ENCODE measurements around the gene PELI2.

PELI2 gene

DNA sequence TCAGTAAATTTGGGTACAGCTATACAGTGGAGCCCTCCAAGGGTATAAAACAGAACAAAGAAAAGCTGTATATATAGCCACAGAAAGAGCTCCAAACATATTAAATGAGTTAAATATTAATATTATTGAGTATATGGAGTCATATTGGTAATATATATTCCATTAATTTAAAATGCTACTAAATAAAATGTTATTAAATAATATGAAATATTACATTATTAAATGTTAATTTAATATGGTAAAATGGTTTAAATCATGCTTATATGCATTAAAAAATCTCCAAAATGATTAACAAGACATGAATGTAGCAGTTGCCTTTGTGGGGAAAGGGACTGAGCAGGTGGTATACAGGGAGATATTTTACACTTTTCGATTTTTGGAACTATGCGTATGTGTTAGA, 164.0 kb downstream of the PELI2 start:
- Histone ChIP-seq H3K27ac (ENCODE audit: low read length) (no peak overlapping the region), H3K79me2 (ENCODE audit: low read length) (no peaks in the 10 kb centered on the region), H3K9me2 (replicated peaks; ENCODE audit: insufficient read depth, low read length) (no peaks in the 10 kb centered on the region), H3K9ac (ENCODE audit: low read length) (no peak overlapping the region), H2AFZ (ENCODE audit: low read length) (no peak overlapping the region), H3K4me2 (ENCODE audit: low read depth, low read length) (no peak overlapping the region), H3K4me1 (ENCODE audit: low read length) (no peaks in the 10 kb centered on the region), H3K36me3 (replicated peaks; ENCODE audit: insufficient read depth, low read length) (no peaks in the 10 kb centered on the region), H3K4me3 (ENCODE audit: low read length) (no peak overlapping the region), H3K27me3 (replicated peaks; ENCODE audit: insufficient read depth, low read length) (no peaks in the 10 kb centered on the region), H3K9me3 (replicated peaks; ENCODE audit: insufficient read depth, low read length) (no peaks in the 10 kb centered on the region), H4K20me1 (ENCODE audit: insufficient read depth, low read length) (no peaks in the 10 kb centered on the region), H3F3A (ENCODE audit: insufficient read depth, low read length) (no peaks in the 10 kb centered on the region)
- TF ChIP-seq, protein P1, sequence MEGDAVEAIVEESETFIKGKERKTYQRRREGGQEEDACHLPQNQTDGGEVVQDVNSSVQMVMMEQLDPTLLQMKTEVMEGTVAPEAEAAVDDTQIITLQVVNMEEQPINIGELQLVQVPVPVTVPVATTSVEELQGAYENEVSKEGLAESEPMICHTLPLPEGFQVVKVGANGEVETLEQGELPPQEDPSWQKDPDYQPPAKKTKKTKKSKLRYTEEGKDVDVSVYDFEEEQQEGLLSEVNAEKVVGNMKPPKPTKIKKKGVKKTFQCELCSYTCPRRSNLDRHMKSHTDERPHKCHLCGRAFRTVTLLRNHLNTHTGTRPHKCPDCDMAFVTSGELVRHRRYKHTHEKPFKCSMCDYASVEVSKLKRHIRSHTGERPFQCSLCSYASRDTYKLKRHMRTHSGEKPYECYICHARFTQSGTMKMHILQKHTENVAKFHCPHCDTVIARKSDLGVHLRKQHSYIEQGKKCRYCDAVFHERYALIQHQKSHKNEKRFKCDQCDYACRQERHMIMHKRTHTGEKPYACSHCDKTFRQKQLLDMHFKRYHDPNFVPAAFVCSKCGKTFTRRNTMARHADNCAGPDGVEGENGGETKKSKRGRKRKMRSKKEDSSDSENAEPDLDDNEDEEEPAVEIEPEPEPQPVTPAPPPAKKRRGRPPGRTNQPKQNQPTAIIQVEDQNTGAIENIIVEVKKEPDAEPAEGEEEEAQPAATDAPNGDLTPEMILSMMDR (IDR thresholded peaks at IDR 0.05; ENCODE audit: low read length): no peak
- TF ChIP-seq EZH2phosphoT487 (IDR thresholded peaks at IDR 0.05; ENCODE audit: low read length) (no peak), EZH2 (optimal IDR thresholded peaks at IDR 0.05; ENCODE audit: low read depth, low read length) (no peak)
- DNase-seq: no peak

DNA sequence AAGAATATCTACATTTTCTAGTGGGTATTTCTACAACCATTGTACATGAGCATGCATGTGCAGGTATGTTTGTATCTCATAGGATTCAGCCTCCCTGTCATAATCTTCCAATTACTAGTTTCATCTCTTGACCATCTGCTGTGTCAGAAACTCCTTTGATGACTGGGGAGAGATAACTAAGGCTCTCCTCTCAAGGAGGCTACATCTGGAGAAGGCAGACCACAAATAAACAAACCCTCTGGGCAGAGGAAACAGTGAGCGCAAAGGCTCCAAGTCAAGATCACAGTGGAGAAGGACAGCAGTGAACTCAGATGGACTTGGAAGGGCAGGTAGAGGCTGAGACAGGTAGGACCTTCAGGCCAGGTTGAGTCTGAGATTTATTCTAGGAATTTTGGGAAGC, 166.4 kb downstream of the PELI2 start:
- no peak overlapping the region for H3K9ac ChIP-seq (ENCODE audit: low read length)
- H3K4me3 ChIP-seq (ENCODE audit: low read length): no peak overlapping the region
- H3K4me2 ChIP-seq (ENCODE audit: low read depth, low read length): no peak overlapping the region
- TF ChIP-seq EZH2 (optimal IDR thresholded peaks at IDR 0.05; ENCODE audit: low read depth, low read length) (no peak), EZH2phosphoT487 (IDR thresholded peaks at IDR 0.05; ENCODE audit: low read length) (no peak)
- TF ChIP-seq, protein P1 (IDR thresholded peaks at IDR 0.05; ENCODE audit: low read length): no peak
- no peaks in the 10 kb centered on the region for H3K36me3 ChIP-seq (replicated peaks; ENCODE audit: insufficient read depth, low read length)
- H3K9me3 ChIP-seq (replicated peaks; ENCODE audit: insufficient read depth, low read length): no peaks in the 10 kb centered on the region
- no peaks in the 10 kb centered on the region for H3K4me1 ChIP-seq (ENCODE audit: low read length)
- no peaks in the 10 kb centered on the region for H3K79me2 ChIP-seq (ENCODE audit: low read length)
- H3F3A ChIP-seq (ENCODE audit: insufficient read depth, low read length): no peaks in the 10 kb centered on the region
- H4K20me1 ChIP-seq (ENCODE audit: insufficient read depth, low read length): no peaks in the 10 kb centered on the region
- no peaks in the 10 kb centered on the region for H3K9me2 ChIP-seq (replicated peaks; ENCODE audit: insufficient read depth, low read length)
- H3K27me3 ChIP-seq (replicated peaks; ENCODE audit: insufficient read depth, low read length): no peaks in the 10 kb centered on the region
- DNase-seq: no peak
- H3K27ac ChIP-seq (ENCODE audit: low read length): no peak overlapping the region
- no peak overlapping the region for H2AFZ ChIP-seq (ENCODE audit: low read length)

DNA sequence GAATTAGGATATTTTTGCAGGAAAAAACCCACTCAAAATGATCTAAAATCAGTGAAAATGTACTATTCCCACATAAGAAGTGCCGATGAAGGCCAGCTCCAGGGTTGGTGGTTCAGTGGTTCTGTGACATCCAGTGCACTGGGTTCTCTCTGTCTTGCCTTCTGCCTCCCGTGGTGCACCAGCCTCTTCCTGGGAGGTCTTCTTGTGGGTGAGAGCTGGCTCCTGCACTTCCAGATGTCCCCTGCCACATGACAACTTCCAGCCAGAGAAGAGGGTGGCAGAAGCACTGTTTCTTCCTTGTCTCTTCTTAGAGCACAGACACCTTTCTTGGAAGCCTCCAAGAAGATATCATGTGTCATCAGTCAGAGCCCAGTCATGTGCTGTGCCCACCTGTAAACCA, 170.9 kb downstream of the PELI2 start:
- H4K20me1 ChIP-seq (ENCODE audit: insufficient read depth, low read length): no peaks in the 10 kb centered on the region
- no peak overlapping the region for H3K4me2 ChIP-seq (ENCODE audit: low read depth, low read length)
- no peaks in the 10 kb centered on the region for H3K79me2 ChIP-seq (ENCODE audit: low read length)
- no peak overlapping the region for H2AFZ ChIP-seq (ENCODE audit: low read length)
- H3K4me1 ChIP-seq (ENCODE audit: low read length): no peaks in the 10 kb centered on the region
- TF ChIP-seq, protein P1 (IDR thresholded peaks at IDR 0.05; ENCODE audit: low read length): no peak
- TF ChIP-seq EZH2phosphoT487 (IDR thresholded peaks at IDR 0.05; ENCODE audit: low read length) (no peak), EZH2 (optimal IDR thresholded peaks at IDR 0.05; ENCODE audit: low read depth, low read length) (no peak)
- H3K9ac ChIP-seq (ENCODE audit: low read length): no peak overlapping the region
- no peaks in the 10 kb centered on the region for H3K9me2 ChIP-seq (replicated peaks; ENCODE audit: insufficient read depth, low read length)
- H3K4me3 ChIP-seq (ENCODE audit: low read length): no peak overlapping the region
- H3K36me3 ChIP-seq (replicated peaks; ENCODE audit: insufficient read depth, low read length): no peaks in the 10 kb centered on the region
- H3K9me3 ChIP-seq (replicated peaks; ENCODE audit: insufficient read depth, low read length): no peaks in the 10 kb centered on the region
- no peaks in the 10 kb centered on the region for H3F3A ChIP-seq (ENCODE audit: insufficient read depth, low read length)
- H3K27ac ChIP-seq (ENCODE audit: low read length): no peak overlapping the region
- no peaks in the 10 kb centered on the region for H3K27me3 ChIP-seq (replicated peaks; ENCODE audit: insufficient read depth, low read length)
- DNase-seq: no peak
